Subcutaneous abdominal adipose tissue (tissue), 5 donors: ENCODE data around the gene FSTL4.
A peak's percentile ranks its signal among the peaks of the same experiment; 100 is the strongest.

Experiments used
- H3K27ac ChIP-seq: one replicate; pipeline ENCODE4 v1.7.0; 2013; ENCODE audit warnings: low read depth, mild to moderate bottlenecking, inconsistent platforms, low read length, moderate library complexity
- H3K27me3 ChIP-seq, 5 donors: one replicate each; pipeline ENCODE4 v1.7.0; 2013; ENCODE audit warnings: low read length in 5 of 5, inconsistent platforms in 1 of 5; ENCODE audit not compliant: control insufficient read depth in 5 of 5, insufficient read depth in 4 of 5
- H3K36me3 ChIP-seq, 5 donors: one replicate each; pipeline ENCODE4 v1.7.0; 2013; ENCODE audit warnings: low read length in 5 of 5; ENCODE audit not compliant: control insufficient read depth in 5 of 5, insufficient read depth in 5 of 5
- H3K4me1 ChIP-seq, 5 donors: one replicate each; pipeline ENCODE4 v1.7.0; 2013; ENCODE audit warnings: low read length in 5 of 5, mild to moderate bottlenecking in 3 of 5, moderate library complexity in 1 of 5; ENCODE audit not compliant: control insufficient read depth in 5 of 5, insufficient read depth in 5 of 5
- H3K4me3 ChIP-seq, 5 donors: one replicate each; pipeline ENCODE4 v1.7.0; 2013; ENCODE audit warnings: low read length in 5 of 5, low read depth in 1 of 5
- H3K9ac ChIP-seq, 5 donors: one replicate each; pipeline ENCODE4 v1.7.0; 2013; ENCODE audit warnings: low read length in 5 of 5, mild to moderate bottlenecking in 4 of 5, moderate library complexity in 3 of 5
- H3K9me3 ChIP-seq, 5 donors: one replicate each; pipeline ENCODE4 v1.7.0; 2013; ENCODE audit warnings: low read length in 5 of 5; ENCODE audit not compliant: control insufficient read depth in 5 of 5
- donor health status: healthy.
- donor health status: healthy.
- donor health status: healthy.
- donor health status: healthy.
- donor health status: healthy.

Gene FSTL4

GRCh38 chr5:133340002-133340755 is 272.2 kb downstream of the FSTL4 start:
- Histone ChIP-seq H3K36me3 (no peaks in the 10 kb centered on the region), H3K27me3 (peaks cover 0 to 4% (median 0%) of the 10 kb centered on the region in 5 donors), H3K27ac (no peak overlapping the region), H3K9ac (no peak overlapping the region), H3K9me3 (no peaks in the 10 kb centered on the region), H3K4me1 (peaks cover 0 to 2% (median 0%) of the 10 kb centered on the region in 5 donors), H3K4me3 (no peak overlapping the region)

- no peaks in the 10 kb centered on the region for H3K36me3 ChIP-seq
- H3K27ac ChIP-seq, result no peak overlapping the region
- no peaks in the 10 kb centered on the region for H3K9me3 ChIP-seq
- H3K27me3 ChIP-seq, result peaks cover 0 to 4% (median 0%) of the 10 kb centered on the region in 5 donors
- no peak overlapping the region for H3K4me3 ChIP-seq
- H3K4me1 ChIP-seq, result peaks cover 0 to 2% (median 0%) of the 10 kb centered on the region in 5 donors
- H3K9ac ChIP-seq, result peak overlapping the region in 1 of 5 donors; percentile 12
These were observed 273.6 kb downstream of the FSTL4 start for GRCh38 chr5:133338504-133339355.

- Histone ChIP-seq H3K9me3 (no peaks in the 10 kb centered on the region), H3K9ac (no peak overlapping the region), H3K27me3 (peaks cover 0 to 4% (median 0%) of the 10 kb centered on the region in 5 donors), H3K4me1 (peaks cover 0 to 2% (median 0%) of the 10 kb centered on the region in 5 donors), H3K4me3 (no peak overlapping the region), H3K27ac (no peak overlapping the region), H3K36me3 (no peaks in the 10 kb centered on the region)
These were observed 274.4 kb downstream of the FSTL4 start for GRCh38 chr5:133337795-133338445.

GRCh38 chr5:133336969-133337410 is 275.4 kb downstream of the FSTL4 start:
- Histone ChIP-seq H3K27ac (no peak overlapping the region), H3K36me3 (no peaks in the 10 kb centered on the region), H3K9me3 (no peaks in the 10 kb centered on the region)

GRCh38 chr5:133336121-133336968 is 276.0 kb downstream of the FSTL4 start:
- Histone ChIP-seq H3K36me3 (no peaks in the 10 kb centered on the region), H3K27me3 (peaks cover 0 to 9% (median 5%) of the 10 kb centered on the region in 5 donors), H3K4me1 (peaks cover 0 to 2% (median 0%) of the 10 kb centered on the region in 5 donors), H3K9ac (no peak overlapping the region), H3K27ac (no peak overlapping the region), H3K4me3 (no peak overlapping the region), H3K9me3 (no peaks in the 10 kb centered on the region)

More at GRCh38 chr5:133336969-133337410, 275.4 kb downstream of the FSTL4 start:
- H3K4me1 ChIP-seq, result peaks cover 0 to 2% (median 0%) of the 10 kb centered on the region in 5 donors
- H3K27me3 ChIP-seq, result peaks cover 0 to 8% (median 1%) of the 10 kb centered on the region in 5 donors
- no peak overlapping the region for H3K9ac ChIP-seq
- H3K4me3 ChIP-seq, result no peak overlapping the region

GRCh38 chr5:133334796-133335639 is 277.3 kb downstream of the FSTL4 start:
- H3K27me3 ChIP-seq, result peaks cover 0 to 9% (median 5%) of the 10 kb centered on the region in 5 donors
- no peak overlapping the region for H3K4me3 ChIP-seq
- H3K27ac ChIP-seq, result no peak overlapping the region
- no peaks in the 10 kb centered on the region for H3K9me3 ChIP-seq
- H3K4me1 ChIP-seq, result peaks cover 0 to 2% (median 0%) of the 10 kb centered on the region in 5 donors
- H3K9ac ChIP-seq, result no peak overlapping the region
- no peaks in the 10 kb centered on the region for H3K36me3 ChIP-seq

- H3K27ac ChIP-seq, result no peak overlapping the region
- no peaks in the 10 kb centered on the region for H3K9me3 ChIP-seq
- peaks cover 0 to 9% (median 5%) of the 10 kb centered on the region in 5 donors for H3K27me3 ChIP-seq
- H3K9ac ChIP-seq, result no peak overlapping the region
- no peak overlapping the region for H3K4me3 ChIP-seq
- H3K4me1 ChIP-seq, result peaks cover 0 to 2% (median 0%) of the 10 kb centered on the region in 5 donors
- no peaks in the 10 kb centered on the region for H3K36me3 ChIP-seq
These were observed 278.8 kb downstream of the FSTL4 start for GRCh38 chr5:133333326-133334150.

- Histone ChIP-seq H3K36me3 (no peaks in the 10 kb centered on the region), H3K27ac (no peak overlapping the region), H3K4me3 (no peak overlapping the region), H3K4me1 (peaks cover 0 to 7% (median 6%) of the 10 kb centered on the region in 5 donors), H3K9me3 (no peaks in the 10 kb centered on the region), H3K27me3 (peaks cover 0 to 7% (median 5%) of the 10 kb centered on the region in 5 donors), H3K9ac (no peak overlapping the region)
These were observed 279.8 kb downstream of the FSTL4 start for GRCh38 chr5:133332439-133333024.
